ENCODE data around the gene MCC.
"Not testable (repeated sequence)": the region's sequence is repeated elsewhere in the genome, so short reads cannot be mapped to it uniquely, and the experiment has no call there.

The MCC gene

DNA sequence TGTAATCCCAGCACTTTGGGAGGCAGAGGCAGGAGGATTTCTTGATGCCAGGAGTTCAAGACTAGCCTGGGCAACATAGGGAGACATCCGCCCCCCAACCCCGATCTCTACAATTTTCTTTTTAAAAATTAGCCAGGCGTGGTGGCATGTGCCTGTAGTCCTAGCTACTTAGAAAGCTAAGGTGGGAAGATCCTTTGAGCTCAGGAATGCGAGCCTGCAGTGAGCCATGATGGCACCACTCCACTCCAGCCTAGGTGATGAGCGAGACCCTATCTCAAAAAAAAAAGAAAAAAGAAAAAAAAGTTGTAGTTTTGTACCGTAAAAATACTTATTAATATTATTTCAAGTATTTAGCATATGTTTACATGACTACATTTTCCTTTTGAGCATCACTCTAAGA is 82.7 kb downstream of the MCC start:
- no peak for TF ChIP-seq RARB (CRISPR knock-in tag; IDR thresholded peaks at IDR 0.05)
- TF ChIP-seq, protein P1, sequence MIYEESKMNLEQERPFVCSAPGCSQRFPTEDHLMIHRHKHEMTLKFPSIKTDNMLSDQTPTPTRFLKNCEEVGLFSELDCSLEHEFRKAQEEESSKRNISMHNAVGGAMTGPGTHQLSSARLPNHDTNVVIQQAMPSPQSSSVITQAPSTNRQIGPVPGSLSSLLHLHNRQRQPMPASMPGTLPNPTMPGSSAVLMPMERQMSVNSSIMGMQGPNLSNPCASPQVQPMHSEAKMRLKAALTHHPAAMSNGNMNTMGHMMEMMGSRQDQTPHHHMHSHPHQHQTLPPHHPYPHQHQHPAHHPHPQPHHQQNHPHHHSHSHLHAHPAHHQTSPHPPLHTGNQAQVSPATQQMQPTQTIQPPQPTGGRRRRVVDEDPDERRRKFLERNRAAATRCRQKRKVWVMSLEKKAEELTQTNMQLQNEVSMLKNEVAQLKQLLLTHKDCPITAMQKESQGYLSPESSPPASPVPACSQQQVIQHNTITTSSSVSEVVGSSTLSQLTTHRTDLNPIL (CRISPR knock-in tag; IDR thresholded peaks at IDR 0.05; ENCODE audit: low read depth): no peak
- no peak for TF ChIP-seq ZFP3 (CRISPR knock-in tag; IDR thresholded peaks at IDR 0.05)
- TF ChIP-seq ZNF8 (CRISPR knock-in tag; IDR thresholded peaks at IDR 0.05): no peak
- TF ChIP-seq, protein P2, sequence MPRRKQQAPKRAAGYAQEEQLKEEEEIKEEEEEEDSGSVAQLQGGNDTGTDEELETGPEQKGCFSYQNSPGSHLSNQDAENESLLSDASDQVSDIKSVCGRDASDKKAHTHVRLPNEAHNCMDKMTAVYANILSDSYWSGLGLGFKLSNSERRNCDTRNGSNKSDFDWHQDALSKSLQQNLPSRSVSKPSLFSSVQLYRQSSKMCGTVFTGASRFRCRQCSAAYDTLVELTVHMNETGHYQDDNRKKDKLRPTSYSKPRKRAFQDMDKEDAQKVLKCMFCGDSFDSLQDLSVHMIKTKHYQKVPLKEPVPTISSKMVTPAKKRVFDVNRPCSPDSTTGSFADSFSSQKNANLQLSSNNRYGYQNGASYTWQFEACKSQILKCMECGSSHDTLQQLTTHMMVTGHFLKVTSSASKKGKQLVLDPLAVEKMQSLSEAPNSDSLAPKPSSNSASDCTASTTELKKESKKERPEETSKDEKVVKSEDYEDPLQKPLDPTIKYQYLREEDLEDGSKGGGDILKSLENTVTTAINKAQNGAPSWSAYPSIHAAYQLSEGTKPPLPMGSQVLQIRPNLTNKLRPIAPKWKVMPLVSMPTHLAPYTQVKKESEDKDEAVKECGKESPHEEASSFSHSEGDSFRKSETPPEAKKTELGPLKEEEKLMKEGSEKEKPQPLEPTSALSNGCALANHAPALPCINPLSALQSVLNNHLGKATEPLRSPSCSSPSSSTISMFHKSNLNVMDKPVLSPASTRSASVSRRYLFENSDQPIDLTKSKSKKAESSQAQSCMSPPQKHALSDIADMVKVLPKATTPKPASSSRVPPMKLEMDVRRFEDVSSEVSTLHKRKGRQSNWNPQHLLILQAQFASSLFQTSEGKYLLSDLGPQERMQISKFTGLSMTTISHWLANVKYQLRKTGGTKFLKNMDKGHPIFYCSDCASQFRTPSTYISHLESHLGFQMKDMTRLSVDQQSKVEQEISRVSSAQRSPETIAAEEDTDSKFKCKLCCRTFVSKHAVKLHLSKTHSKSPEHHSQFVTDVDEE (CRISPR knock-in tag; IDR thresholded peaks at IDR 0.05): no peak
- TF ChIP-seq, protein P3, sequence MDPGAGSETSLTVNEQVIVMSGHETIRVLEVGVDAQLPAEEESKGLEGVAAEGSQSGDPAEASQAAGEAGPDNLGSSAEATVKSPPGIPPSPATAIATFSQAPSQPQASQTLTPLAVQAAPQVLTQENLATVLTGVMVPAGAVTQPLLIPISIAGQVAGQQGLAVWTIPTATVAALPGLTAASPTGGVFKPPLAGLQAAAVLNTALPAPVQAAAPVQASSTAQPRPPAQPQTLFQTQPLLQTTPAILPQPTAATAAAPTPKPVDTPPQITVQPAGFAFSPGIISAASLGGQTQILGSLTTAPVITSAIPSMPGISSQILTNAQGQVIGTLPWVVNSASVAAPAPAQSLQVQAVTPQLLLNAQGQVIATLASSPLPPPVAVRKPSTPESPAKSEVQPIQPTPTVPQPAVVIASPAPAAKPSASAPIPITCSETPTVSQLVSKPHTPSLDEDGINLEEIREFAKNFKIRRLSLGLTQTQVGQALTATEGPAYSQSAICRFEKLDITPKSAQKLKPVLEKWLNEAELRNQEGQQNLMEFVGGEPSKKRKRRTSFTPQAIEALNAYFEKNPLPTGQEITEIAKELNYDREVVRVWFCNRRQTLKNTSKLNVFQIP (CRISPR knock-in tag; IDR thresholded peaks at IDR 0.05; ENCODE audit: borderline replicate concordance, low read depth): no peak
- TF ChIP-seq ESRRG (CRISPR knock-in tag; IDR thresholded peaks at IDR 0.05): no peak
- TF ChIP-seq ZC3H10 (CRISPR knock-in tag; IDR thresholded peaks at IDR 0.05): no peak
- TF ChIP-seq, protein P4, sequence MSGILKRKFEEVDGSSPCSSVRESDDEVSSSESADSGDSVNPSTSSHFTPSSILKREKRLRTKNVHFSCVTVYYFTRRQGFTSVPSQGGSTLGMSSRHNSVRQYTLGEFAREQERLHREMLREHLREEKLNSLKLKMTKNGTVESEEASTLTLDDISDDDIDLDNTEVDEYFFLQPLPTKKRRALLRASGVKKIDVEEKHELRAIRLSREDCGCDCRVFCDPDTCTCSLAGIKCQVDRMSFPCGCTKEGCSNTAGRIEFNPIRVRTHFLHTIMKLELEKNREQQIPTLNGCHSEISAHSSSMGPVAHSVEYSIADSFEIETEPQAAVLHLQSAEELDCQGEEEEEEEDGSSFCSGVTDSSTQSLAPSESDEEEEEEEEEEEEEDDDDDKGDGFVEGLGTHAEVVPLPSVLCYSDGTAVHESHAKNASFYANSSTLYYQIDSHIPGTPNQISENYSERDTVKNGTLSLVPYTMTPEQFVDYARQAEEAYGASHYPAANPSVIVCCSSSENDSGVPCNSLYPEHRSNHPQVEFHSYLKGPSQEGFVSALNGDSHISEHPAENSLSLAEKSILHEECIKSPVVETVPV (CRISPR knock-in tag; IDR thresholded peaks at IDR 0.05): no peak
- no peak for TF ChIP-seq ZNF70 (CRISPR knock-in tag; IDR thresholded peaks at IDR 0.05)
- no peak for TF ChIP-seq SNAI2 (CRISPR knock-in tag; IDR thresholded peaks at IDR 0.05)
- no peak for TF ChIP-seq TCF4 (CRISPR knock-in tag; IDR thresholded peaks at IDR 0.05; ENCODE audit: borderline replicate concordance)
- TF ChIP-seq CSDC2 (CRISPR knock-in tag; IDR thresholded peaks at IDR 0.05): no peak
- no peak for TF ChIP-seq ZNF565 (CRISPR knock-in tag; conservative IDR thresholded peaks at IDR 0.05; ENCODE audit: low read depth)
- no peak for ATAC-seq

DNA sequence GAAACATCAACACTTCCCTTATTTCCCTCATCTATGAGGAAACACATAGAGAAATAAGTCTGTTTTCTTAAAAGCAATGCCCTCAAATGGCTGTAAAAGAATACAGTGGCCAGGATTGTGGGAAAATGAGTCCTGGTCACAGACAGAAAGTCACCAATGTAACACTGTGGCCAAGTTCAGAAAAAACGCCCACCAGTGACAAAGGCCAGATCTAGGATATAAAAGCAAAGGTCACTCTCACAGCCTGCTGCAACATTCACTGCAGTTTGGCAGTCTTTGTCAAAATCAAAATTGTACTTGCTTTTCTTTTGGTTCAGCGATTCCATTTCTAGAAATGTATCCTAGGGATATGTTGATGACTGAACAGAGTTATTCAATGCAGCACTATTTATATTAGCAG is 84.0 kb downstream of the MCC start:
- ATAC-seq: no peak
- TF ChIP-seq ISL1 (CRISPR knock-in tag; IDR thresholded peaks at IDR 0.05) (no peak), ZNF8 (CRISPR knock-in tag; IDR thresholded peaks at IDR 0.05) (no peak), ZNF565 (CRISPR knock-in tag; conservative IDR thresholded peaks at IDR 0.05; ENCODE audit: low read depth) (no peak), RARB (CRISPR knock-in tag; IDR thresholded peaks at IDR 0.05) (no peak), ZNF70 (CRISPR knock-in tag; IDR thresholded peaks at IDR 0.05) (no peak), OSR1 (CRISPR knock-in tag; IDR thresholded peaks at IDR 0.05) (no peak), CSDC2 (CRISPR knock-in tag; IDR thresholded peaks at IDR 0.05) (no peak), BACH2 (CRISPR knock-in tag; IDR thresholded peaks at IDR 0.05; ENCODE audit: borderline replicate concordance) (no peak), PPARA (CRISPR knock-in tag; IDR thresholded peaks at IDR 0.05; ENCODE audit: borderline replicate concordance) (no peak), ZFP30 (CRISPR knock-in tag; IDR thresholded peaks at IDR 0.05) (no peak), ARNTL (CRISPR knock-in tag; IDR thresholded peaks at IDR 0.05; ENCODE audit: borderline replicate concordance, low read depth) (no peak), SNAI2 (CRISPR knock-in tag; IDR thresholded peaks at IDR 0.05) (no peak), TOX (CRISPR knock-in tag; IDR thresholded peaks at IDR 0.05; ENCODE audit: borderline replicate concordance) (no peak), ESRRG (CRISPR knock-in tag; IDR thresholded peaks at IDR 0.05) (no peak), ZFP3 (CRISPR knock-in tag; IDR thresholded peaks at IDR 0.05) (no peak)
- TF ChIP-seq, protein P3 (CRISPR knock-in tag; IDR thresholded peaks at IDR 0.05; ENCODE audit: borderline replicate concordance, low read depth): no peak
- TF ChIP-seq, protein P2 (CRISPR knock-in tag; IDR thresholded peaks at IDR 0.05): no peak
- TF ChIP-seq, protein P4 (CRISPR knock-in tag; IDR thresholded peaks at IDR 0.05): no peak
- TF ChIP-seq, protein P5, sequence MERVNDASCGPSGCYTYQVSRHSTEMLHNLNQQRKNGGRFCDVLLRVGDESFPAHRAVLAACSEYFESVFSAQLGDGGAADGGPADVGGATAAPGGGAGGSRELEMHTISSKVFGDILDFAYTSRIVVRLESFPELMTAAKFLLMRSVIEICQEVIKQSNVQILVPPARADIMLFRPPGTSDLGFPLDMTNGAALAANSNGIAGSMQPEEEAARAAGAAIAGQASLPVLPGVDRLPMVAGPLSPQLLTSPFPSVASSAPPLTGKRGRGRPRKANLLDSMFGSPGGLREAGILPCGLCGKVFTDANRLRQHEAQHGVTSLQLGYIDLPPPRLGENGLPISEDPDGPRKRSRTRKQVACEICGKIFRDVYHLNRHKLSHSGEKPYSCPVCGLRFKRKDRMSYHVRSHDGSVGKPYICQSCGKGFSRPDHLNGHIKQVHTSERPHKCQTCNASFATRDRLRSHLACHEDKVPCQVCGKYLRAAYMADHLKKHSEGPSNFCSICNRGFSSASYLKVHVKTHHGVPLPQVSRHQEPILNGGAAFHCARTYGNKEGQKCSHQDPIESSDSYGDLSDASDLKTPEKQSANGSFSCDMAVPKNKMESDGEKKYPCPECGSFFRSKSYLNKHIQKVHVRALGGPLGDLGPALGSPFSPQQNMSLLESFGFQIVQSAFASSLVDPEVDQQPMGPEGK (CRISPR knock-in tag; IDR thresholded peaks at IDR 0.05; ENCODE audit: borderline replicate concordance): no peak

DNA sequence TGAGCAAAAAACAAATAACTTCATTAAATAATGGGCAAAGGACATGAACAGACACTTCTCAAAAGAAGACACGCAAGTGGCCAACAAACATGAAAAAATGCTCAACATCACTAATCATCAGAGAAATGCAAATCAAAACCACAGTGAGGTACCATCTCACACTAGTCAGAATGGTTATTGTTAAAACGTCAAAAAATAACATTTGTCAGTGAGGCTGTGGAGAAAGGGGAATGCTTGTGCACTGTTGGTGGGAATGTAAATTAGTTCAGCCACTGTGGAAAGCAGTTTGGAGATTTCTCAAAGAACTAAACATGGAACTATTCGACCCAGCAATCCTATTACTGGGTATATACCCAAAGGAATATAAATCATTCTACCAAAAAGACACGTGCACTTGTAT is 90.3 kb downstream of the MCC start:
- not testable (repeated sequence) for ATAC-seq
